Urinary bladder (tissue), 4 donors: ENCODE data around the gene DENND4A. TPM values are rescaled to one million over a fixed set of nuclear protein-coding genes. Genes with fewer than 3 reads are reported as not detected.

ENCODE experiments used
- DNase-seq: peaks from one replicate; pipeline ENCODE4 v3.0.0-alpha.2; 2015; ENCODE audit errors: extremely low spot score
- H3K27ac ChIP-seq: one replicate; pipeline ENCODE4 v1.5.1; 2013; ENCODE audit warnings: low read depth, mild to moderate bottlenecking, moderate library complexity
- H3K36me3 ChIP-seq: one replicate; pipeline ENCODE4 v1.6.1; 2013; ENCODE audit warnings: mild to moderate bottlenecking, moderate library complexity; ENCODE audit not compliant: insufficient read depth
- H3K4me1 ChIP-seq: one replicate; pipeline ENCODE4 v1.6.1; 2013; ENCODE audit warnings: mild to moderate bottlenecking, moderate library complexity; ENCODE audit not compliant: insufficient read depth
- H3K4me3 ChIP-seq: one replicate; pipeline ENCODE4 v1.5.1; 2013; ENCODE audit warnings: low read depth, low read length
- WGBS: extraction: QIAGEN DNeasy Blood & Tissue Kit; methylation state at CpG from one replicate; pipeline ENCODE4 v1.1.7; 2013; 5-methylcytosine and 5-hydroxymethylcytosine counted together
- polyA plus RNA-seq: library from polyadenylated mRNA; stranded (reverse); fragments of 200-250 nt; gene quantifications from one replicate; pipeline ENCODE4 v1.2.3, GENCODE V29; 2013
- total RNA-seq: library from RNA; depleted of rRNA; stranded (reverse); fragments of >200 nt; gene quantifications from one replicate; pipeline ENCODE4 v1.2.3, GENCODE V29; 2014
- donor health status: healthy with polysubstance abuse.
- donor health status: healthy.

The DENND4A gene
- total and polyA plus RNA-seq, 2 donors, result 8.5 to 56.4 TPM

DNA sequence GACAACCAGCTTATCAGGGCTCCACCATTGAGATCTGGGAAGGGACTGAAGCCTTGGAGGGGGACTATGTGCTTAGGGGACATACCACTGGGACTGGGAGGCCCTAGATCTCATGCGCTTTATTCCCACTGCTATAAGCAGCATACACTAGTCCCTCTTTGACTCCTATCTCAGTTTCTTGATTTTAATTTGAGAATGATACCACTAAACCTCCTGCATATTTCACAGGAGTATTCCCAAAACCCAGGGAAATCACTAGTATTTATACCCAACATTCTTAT is 141.1 kb downstream of the DENND4A start:
- WGBS, result 98% methylated on average over 1 of the region's 1 CpG
- Histone ChIP-seq H3K27ac (no peak overlapping the region), H3K4me3 (no peak overlapping the region), H3K4me1 (no peaks in the 10 kb centered on the region), H3K36me3 (no peaks in the 10 kb centered on the region)
- no peak for DNase-seq

GRCh38 chr15:65650312-65651041 is 141.6 kb downstream of the DENND4A start:
- WGBS, result 96% methylated on average over 12 of the region's 12 CpGs
- H3K4me1 ChIP-seq, result no peaks in the 10 kb centered on the region
- H3K27ac ChIP-seq, result no peak overlapping the region
- no peak overlapping the region for H3K4me3 ChIP-seq
- H3K36me3 ChIP-seq, result no peaks in the 10 kb centered on the region
- no peak for DNase-seq

- WGBS, result 86% methylated on average over 4 of the region's 4 CpGs
- Histone ChIP-seq H3K27ac (no peak overlapping the region), H3K4me3 (no peak overlapping the region), H3K4me1 (no peaks in the 10 kb centered on the region), H3K36me3 (no peaks in the 10 kb centered on the region)
- DNase-seq, result no peak
Measured at GRCh38 chr15:65646486-65646885, 145.6 kb downstream of the DENND4A start.

DNA sequence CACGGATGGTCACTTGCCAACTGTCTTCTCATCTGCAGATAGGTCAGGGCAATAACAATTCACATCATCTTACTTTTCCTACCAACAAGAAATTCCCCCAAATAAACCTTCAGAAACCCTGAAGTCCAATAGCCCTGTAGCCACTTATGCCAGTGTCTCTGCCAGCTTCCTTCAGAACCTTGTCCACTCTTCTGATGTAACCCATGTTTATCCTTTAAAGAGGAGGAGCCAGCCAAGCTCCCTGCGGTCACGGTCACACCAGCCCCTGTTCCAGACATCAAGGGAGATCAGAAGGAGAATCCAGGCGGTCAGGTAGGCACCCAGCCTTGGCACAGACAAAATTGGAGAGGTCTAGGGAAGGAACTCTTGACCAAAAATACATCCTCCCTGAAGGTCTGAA is 146.7 kb downstream of the DENND4A start:
- Histone ChIP-seq H3K27ac (no peak overlapping the region), H3K4me1 (no peaks in the 10 kb centered on the region), H3K4me3 (no peak overlapping the region), H3K36me3 (no peaks in the 10 kb centered on the region)
- WGBS, result 91% methylated on average over 4 of the region's 4 CpGs
- no peak for DNase-seq

DNA sequence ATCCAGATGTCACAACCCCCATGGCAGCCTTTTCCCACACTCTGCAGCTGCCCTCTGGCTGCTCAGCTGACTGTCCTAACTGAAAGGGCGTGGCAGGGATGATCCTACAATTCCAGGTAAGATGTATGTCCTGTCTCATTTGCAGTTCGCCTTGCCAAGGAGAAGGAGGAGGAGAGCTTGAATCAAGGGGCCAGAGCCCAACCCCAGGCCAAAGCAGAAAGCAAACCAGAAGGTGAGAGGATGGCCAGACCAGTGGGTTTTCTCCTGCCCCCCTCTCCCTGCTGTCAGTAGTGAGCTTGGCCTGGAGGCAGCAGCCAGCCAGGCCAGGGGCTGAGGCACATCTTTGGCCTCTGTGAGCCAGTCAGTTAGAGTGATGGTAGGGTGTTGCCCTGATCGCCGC is 147.8 kb downstream of the DENND4A start:
- H3K27ac ChIP-seq, result no peak overlapping the region
- H3K36me3 ChIP-seq, result no peaks in the 10 kb centered on the region
- no peak overlapping the region for H3K4me3 ChIP-seq
- H3K4me1 ChIP-seq, result no peaks in the 10 kb centered on the region
- WGBS, result 92% methylated on average over 4 of the region's 4 CpGs
- DNase-seq, result no peak

- no peak overlapping the region for H3K4me3 ChIP-seq
- no peak overlapping the region for H3K27ac ChIP-seq
- DNase-seq, result no peak
- no peaks in the 10 kb centered on the region for H3K4me1 ChIP-seq
- H3K36me3 ChIP-seq, result no peaks in the 10 kb centered on the region
- WGBS, result 74% methylated on average over 6 of the region's 6 CpGs
Measured at GRCh38 chr15:65642594-65642993, 149.5 kb downstream of the DENND4A start.

DNA sequence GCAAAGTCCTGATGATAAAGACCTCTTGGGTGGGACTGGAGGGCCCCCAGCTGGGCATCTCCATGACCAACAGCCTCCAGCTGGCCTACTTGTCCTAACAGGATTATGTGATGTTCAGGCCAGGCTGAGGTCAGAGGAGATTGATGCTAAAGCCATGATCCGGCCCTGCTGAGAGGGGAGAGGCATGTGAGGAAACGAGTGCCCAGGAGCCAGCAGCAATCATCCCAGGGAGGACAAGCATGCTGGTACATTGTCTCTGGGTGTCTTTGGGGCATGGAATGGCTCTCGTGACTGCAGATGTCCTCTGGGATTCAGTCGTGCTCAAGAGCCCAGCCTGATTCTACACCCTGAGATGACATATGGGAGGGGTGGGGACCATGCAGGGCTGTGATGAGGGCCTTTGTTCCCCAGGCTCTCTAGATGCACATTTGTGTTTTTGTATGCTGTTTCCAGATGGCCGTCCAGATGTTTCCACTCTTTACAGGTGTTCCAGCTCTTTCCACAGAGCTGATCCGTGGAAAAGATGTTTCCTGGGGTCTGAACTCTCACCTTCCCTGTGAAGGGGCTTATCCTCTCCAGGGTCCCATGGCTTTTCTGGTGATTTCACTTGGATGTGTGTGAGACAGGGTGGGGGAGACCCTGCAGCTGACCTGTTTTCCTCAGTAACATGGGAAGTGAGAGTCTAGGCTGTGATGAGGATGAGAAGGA is 150.2 kb downstream of the DENND4A start:
- Histone ChIP-seq H3K36me3 (no peaks in the 10 kb centered on the region), H3K27ac (no peak overlapping the region), H3K4me3 (no peak overlapping the region), H3K4me1 (no peaks in the 10 kb centered on the region)
- DNase-seq, result no peak
- WGBS, result 50% methylated on average over 6 of the region's 6 CpGs

GRCh38 chr15:65639509-65639908 is 152.6 kb downstream of the DENND4A start:
- Histone ChIP-seq H3K36me3 (no peaks in the 10 kb centered on the region), H3K27ac (no peak overlapping the region), H3K4me1 (no peaks in the 10 kb centered on the region), H3K4me3 (no peak overlapping the region)
- DNase-seq, result no peak
- 84% methylated on average over 6 of the region's 6 CpGs for WGBS

- Histone ChIP-seq H3K36me3 (no peaks in the 10 kb centered on the region), H3K4me1 (no peaks in the 10 kb centered on the region), H3K27ac (no peak overlapping the region), H3K4me3 (no peak overlapping the region)
- DNase-seq, result peak; percentile 56
- 5% methylated on average over 3 of the region's 3 CpGs for WGBS
Measured at GRCh38 chr15:65638681-65639089, 153.4 kb downstream of the DENND4A start.

GRCh38 chr15:65638109-65638508 is 154.0 kb downstream of the DENND4A start:
- 81% methylated on average over 5 of the region's 5 CpGs for whole genome bisulfite sequencing
- no peak overlapping the region for H3K27ac ChIP-seq
- no peak for DNase-seq
- H3K4me3 ChIP-seq, result no peak overlapping the region
- no peaks in the 10 kb centered on the region for H3K4me1 ChIP-seq
- no peaks in the 10 kb centered on the region for H3K36me3 ChIP-seq

- Histone ChIP-seq H3K4me3 (no peak overlapping the region), H3K4me1 (no peaks in the 10 kb centered on the region), H3K36me3 (no peaks in the 10 kb centered on the region), H3K27ac (no peak overlapping the region)
- no peak for DNase-seq
- WGBS, result 71% methylated on average over 1 of the region's 1 CpG
Measured at GRCh38 chr15:65634356-65634755, 157.7 kb downstream of the DENND4A start.

DNA sequence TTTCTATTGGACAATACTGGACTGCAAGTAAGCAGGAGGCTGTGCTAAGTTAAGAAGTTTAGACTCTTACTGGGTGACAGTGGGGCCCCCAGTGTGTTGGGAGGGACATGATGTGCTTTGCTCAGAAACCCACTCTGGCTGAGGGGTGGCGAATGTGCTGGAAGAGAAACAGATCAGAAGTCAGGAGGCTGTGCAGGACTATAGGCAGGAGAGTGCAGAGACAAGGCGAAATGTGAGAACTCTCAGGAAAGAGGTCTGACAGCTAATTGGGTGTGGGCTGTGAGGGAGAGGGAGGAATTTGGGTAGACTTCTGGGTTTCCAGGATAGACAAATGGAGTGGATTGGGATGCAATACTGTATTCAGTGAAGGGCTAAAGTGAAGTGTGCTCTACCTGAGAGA is 158.3 kb downstream of the DENND4A start:
- DNase-seq, result no peak
- WGBS, result 58% methylated on average over 2 of the region's 2 CpGs
- H3K36me3 ChIP-seq, result no peaks in the 10 kb centered on the region
- H3K4me1 ChIP-seq, result no peaks in the 10 kb centered on the region
- H3K4me3 ChIP-seq, result no peak overlapping the region
- no peak overlapping the region for H3K27ac ChIP-seq

DNA sequence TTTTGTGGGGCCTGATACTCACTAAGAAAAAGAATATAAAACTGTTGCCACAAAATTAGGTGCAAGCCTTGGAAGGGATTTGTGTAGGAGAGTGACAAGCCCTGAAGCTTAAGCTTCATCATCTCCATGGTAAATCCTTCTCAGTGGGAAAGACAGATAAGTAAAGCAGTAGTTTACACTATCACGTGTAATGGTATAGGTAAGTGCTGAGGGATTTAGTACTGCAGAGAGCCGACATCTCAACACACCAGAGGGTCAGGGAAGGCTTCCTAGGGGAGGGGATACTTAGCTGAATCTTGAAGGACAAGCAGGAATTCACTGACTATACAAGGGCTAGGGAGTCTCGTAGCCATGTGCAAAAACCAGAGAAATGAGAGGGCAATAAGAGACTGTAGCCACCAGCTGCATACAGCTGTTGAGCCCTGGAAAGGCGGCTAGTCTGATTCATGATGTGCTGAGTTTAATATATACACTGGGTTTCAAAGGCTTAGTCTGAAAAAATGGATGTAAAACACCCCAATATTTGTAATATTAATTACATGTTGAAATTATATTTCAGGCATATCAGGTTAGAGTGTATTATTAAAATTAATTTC is 159.2 kb downstream of the DENND4A start:
- H3K36me3 ChIP-seq, result no peaks in the 10 kb centered on the region
- DNase-seq, result no peak
- WGBS, result 44% methylated on average over 4 of the region's 4 CpGs
- no peaks in the 10 kb centered on the region for H3K4me1 ChIP-seq
- no peak overlapping the region for H3K27ac ChIP-seq
- H3K4me3 ChIP-seq, result no peak overlapping the region

- no peak overlapping the region for H3K4me3 ChIP-seq
- DNase-seq, result no peak
- 96% methylated on average over 6 of the region's 6 CpGs for WGBS
Measured at GRCh38 chr15:65631503-65631902, 160.6 kb downstream of the DENND4A start.

More at GRCh38 chr15:65631503-65631902, 160.6 kb downstream of the DENND4A start:
- Histone ChIP-seq H3K4me1 (no peaks in the 10 kb centered on the region), H3K27ac (no peak overlapping the region), H3K36me3 (no peaks in the 10 kb centered on the region)
